ENCODE measurements around the gene KDF1. TPM values are rescaled to one million over a fixed set of nuclear protein-coding genes. Genes with fewer than 3 reads are reported as not detected.

The KDF1 gene
- total RNA-seq, 4 donors from 2014 or later: not detected

DNA sequence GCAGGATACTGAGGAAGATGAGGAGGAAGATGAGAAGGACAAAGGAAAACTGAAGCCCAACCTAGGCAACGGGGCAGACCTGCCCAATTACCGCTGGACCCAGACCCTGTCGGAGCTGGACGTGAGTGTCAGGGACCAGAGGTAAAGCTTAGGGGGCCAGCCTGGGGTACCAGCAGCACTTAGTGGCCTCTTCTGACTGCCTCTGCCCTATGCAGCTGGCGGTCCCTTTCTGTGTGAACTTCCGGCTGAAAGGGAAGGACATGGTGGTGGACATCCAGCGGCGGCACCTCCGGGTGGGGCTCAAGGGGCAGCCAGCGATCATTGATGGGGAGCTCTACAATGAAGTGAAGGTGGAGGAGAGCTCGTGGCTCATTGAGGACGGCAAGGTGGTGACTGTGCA, 17.6 kb downstream of the KDF1 start:
- TF ChIP-seq, protein P1, sequence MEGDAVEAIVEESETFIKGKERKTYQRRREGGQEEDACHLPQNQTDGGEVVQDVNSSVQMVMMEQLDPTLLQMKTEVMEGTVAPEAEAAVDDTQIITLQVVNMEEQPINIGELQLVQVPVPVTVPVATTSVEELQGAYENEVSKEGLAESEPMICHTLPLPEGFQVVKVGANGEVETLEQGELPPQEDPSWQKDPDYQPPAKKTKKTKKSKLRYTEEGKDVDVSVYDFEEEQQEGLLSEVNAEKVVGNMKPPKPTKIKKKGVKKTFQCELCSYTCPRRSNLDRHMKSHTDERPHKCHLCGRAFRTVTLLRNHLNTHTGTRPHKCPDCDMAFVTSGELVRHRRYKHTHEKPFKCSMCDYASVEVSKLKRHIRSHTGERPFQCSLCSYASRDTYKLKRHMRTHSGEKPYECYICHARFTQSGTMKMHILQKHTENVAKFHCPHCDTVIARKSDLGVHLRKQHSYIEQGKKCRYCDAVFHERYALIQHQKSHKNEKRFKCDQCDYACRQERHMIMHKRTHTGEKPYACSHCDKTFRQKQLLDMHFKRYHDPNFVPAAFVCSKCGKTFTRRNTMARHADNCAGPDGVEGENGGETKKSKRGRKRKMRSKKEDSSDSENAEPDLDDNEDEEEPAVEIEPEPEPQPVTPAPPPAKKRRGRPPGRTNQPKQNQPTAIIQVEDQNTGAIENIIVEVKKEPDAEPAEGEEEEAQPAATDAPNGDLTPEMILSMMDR (IDR thresholded peaks at IDR 0.05; ENCODE audit: low read depth): no peak

DNA sequence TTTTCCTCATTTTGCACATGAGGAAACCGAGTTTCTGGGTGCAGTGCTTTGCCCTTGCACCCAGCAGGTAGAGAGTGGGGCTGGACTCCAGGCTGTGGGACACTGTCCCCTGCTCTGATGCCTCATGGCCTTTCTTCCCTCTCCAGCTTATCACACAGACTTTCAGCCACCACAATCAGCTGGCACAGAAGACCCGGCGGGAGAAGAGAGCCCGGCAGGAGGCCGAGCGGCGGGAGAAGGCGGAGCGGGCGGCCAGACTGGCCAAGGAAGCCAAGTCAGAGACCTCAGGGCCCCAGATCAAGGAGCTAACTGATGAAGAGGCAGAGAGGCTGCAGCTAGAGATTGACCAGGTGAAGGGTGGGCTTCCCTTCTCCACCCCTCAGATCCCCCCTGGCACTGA, 19.0 kb downstream of the KDF1 start:
- TF ChIP-seq, protein P1 (IDR thresholded peaks at IDR 0.05; ENCODE audit: low read depth): no peak

DNA sequence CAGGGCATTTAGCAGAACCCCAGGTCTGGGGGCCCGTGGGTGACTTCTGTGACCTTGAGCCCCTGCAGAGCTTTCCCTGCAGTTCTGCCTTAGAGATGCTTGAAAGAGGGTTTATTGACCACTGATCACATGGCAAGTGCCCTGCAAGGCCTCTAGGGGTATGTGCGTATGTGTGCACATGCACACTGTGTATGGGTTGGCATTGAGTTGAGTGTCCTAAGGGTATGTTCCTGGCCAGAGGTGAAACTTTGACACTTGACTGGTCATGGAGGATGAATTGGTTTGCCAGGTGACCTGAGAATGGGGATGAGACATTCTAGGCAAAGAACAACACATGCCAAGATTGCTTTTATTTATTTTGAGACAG, 21.6 kb downstream of the KDF1 start:
- TF ChIP-seq, protein P1 (IDR thresholded peaks at IDR 0.05; ENCODE audit: low read depth): no peak

DNA sequence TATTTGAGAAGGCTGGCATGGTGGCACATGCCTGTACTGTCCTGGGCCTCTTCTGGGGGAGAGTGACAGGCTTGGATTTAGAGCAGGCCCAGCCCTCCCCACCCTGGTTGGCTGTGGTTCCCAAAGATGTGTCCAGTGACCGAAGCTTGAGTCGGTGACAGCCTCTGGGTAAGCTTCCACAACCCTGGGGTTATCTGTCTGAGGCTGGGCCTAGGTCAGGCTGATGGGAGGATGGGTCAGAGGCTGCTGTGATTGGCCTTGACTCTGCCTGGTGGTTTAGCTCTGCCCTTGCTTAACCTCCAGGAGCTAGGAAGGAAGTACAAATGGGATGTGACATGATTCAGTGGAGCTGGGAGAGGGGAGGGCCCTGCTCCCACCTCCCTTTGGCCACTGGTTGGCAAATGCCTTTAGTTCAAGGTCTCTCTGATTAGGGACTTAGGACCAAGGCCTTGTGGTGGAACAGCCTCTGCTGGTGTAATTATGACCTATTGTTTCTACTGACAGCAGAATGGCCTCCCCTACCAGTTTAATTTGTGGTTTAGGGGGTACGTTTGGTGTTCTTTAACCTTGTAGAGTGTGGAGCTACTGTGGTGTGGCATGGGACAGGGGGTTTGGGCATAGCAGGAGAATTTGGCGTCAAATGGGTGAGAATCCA, 22.1 kb downstream of the KDF1 start:
- TF ChIP-seq, protein P1 (IDR thresholded peaks at IDR 0.05; ENCODE audit: low read depth): no peak

DNA sequence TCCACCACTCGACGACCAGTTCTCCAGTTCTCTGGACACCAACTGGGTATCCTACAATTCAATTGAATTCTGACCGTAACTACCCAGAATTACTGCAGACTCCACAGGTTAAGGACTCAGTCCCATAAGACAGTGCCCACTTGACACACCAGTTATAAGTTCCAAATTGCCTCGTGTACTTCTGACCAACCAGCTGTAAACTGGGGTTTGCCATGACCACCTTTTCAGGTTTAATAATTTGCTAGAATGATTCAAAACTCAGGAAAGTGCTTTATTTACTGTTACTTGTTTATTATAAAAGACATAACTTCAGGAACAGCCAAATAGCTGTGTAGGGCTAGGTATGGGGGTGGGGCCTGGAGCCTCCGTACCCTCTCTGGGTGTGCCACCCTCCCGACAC, 23.4 kb downstream of the KDF1 start:
- TF ChIP-seq, protein P1 (IDR thresholded peaks at IDR 0.05; ENCODE audit: low read depth): no peak

DNA sequence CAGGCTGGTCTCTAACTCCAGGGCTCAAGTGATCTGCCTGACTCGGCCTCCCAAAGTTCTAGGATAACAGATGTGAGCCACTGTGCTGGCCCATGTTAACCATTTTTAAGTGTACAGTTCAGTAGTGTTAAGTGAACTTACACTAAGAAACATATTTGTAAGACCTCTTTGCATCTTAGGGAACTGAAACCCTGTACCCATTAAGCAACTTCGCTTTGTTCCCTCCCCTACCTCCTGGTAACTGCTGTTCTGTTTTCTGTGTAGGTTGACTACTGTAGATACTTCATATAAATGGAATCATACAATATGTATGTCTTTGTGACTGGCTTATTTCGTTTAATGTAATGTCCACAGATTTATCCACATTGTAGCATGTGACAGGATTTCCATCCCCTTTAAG, 27.7 kb downstream of the KDF1 start:
- TF ChIP-seq, protein P1 (IDR thresholded peaks at IDR 0.05; ENCODE audit: low read depth): no peak

DNA sequence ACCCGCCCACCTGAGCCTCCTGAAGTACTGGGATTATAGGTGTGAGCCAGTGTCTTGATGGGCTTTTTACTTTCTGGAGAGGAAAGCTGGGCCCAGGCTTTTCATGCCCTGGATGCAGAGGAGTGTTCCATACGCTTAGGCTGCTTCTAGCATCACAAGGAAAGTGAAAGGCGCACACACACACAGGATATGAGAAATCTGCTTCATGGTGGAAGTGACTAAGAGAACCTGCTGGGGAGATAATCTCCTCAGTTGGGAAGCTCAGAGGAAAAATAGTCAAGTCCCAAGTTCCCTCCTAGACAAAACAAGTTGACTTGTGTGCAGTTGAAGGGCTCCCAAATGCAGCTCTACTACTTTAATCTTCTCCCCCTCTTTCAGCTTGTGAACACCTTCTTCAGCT, 36.6 kb downstream of the KDF1 start:
- TF ChIP-seq, protein P1 (IDR thresholded peaks at IDR 0.05; ENCODE audit: low read depth): no peak
